Brain pericyte (primary cell): Measurements from ENCODE around the gene EMILIN1.

Experiments used
- DNase-seq: peaks from one replicate; pipeline ENCODE4 v3.0.0-alpha.2; 2012; ENCODE audit warnings: low read depth, low spot score

Gene EMILIN1

DNA sequence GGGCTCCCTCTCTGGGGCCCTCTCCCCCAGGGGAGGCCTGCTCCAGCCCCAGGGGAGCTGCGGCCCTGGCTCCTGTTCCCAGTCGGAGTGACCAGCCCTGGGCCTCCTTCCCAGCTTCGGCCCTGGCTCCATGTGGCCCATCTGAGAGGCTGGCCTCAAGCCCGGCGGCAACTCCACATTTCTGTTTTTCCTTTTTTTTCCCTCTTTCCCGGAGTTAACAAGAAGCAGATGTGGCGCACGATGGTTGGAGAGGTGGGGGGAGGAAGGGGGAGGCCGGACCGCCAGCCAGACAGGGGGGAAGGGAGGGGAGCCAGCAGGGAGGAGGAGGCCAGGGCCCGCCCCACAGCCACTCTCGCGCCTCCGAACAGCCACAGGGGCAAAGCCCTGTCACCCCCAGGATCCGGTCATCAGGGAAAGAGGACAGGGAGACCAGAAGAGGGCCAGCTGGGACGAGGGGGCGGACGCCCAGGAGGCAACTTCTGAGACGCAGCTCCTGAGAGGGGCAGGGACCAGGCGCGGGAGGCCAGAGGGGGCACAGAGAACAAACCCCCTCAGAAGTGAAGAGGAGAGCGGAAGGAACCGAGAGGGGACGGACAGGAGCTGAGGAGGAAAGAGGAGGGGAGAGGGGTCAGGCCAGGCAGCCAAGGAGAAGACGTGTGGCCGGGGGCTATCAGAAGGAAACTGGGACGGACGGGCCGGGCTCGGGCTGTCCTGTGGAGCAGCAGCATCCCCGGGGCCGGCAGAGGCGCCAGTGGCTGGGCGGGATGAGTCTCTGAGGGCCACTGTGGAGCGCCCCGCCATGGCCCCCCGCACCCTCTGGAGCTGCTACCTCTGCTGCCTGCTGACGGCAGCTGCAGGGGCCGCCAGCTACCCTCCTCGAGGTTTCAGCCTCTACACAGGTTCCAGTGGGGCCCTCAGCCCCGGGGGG is at the start of gene EMILIN1:
EMILIN1 (plus strand) TSS at position 349 of the 928 bp plus-strand sequence; CDS start at position 800, 451 bp downstream.
- peak; percentile 82 for DNase-seq

DNA sequence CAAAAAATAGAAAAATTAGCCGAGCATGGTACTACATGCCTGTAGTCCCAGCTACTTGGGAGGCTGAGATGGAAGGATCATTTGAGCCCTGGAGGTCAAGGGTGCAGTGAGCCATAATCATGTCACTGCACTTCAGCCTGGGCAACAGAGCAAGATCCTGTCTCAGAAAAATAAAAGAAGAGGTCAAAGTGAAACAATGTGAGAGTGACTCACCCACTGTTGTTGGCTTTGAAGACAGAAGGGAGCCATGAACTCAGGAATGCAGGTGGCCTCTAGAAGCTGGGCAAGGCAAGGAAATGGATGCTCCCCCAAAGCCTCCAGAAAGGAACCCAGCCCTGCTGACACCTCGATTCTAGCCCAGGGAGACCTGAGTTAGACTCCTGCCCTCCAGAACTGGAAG is 49.4 kb upstream of the EMILIN1 start:
- no peak for DNase-seq

DNA sequence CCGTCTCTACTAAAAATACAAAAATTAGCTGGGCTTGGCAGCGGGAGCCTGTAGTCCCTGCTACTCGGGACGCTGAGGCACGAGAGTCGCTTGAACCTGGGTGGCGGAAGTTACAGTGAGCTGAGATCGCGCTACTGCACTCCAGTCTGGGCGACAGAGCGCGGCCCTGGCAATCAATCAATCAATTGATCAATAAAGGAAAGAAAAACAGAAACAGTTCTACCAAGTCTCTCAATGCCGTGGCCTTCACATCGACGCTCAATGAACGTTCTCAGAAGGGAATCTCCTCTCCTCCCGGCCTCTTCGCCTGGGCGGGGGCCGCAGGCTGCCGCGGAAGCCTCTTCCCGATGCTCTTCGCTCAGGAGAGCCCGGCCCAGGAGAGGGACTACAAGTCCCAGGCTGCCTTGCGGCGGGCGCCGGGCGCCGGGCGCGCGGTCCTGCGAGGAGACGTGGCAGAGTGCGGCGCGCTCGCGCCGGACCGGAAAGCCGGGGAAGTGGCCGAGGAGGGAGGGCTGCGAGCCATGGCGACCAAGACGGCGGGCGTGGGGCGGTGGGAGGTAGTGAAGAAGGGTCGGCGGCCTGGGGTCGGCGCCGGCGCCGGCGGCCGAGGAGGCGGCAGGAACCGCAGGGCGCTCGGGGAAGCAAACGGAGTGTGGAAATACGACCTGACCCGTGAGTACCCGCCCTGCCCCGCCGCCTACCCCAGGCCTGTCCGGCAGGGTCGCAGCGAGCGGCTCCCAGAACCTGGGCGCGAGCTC is 45.7 kb upstream of the EMILIN1 start, which contains the start of gene TMEM214:
TMEM214 (plus strand) TSS at position 471 of the 758 bp plus-strand sequence; CDS start at position 522, 51 bp downstream.
- DNase-seq, result no peak

DNA sequence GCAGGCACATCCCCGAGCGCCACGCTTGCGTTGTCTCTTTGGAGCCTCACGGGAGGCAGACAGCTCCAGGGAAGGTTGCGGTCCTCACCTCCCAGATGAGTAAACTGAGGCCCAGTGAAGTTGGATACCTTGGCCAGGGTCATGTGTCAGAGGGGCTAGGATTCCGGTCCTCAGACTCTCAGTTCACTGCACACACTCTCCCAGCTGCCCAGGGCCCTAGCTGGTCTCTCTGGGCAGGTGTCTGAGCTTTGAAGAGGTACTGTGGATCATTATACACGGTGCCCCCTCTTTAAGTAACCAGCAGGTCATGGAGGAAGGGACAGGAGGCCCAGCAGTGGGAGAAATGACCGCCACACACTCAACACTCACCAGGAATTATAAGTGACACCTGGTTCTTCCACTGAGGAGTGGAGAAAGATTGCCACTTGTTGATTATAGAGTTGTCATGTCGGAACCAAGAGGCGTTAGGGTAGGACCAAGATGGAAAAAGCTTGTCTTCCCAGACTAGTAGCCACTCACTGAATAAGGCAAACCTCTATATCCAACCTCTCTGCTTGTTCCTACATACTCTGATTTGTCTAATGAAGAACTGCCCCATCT is 45.1 kb upstream of the EMILIN1 start:
- no peak for DNase-seq

DNA sequence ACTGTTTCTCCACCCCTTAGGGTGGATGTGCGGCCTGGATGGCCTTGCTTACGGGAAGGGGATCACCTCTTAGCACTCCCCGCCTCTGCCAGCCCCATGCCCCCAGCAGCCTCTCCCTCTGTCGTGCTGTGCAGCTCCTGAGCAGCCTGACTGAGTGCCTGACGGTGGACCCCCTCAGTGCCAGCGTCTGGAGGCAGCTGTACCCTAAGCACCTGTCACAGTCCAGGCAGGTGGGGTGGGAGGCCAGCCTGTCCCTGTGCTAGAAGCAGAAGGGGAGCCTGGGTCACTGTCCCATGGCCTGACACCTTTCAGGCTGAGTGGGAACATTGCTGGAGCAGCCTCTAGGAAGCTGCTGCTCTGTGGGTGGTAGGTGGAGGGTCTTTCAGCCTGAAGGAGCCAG is 40.4 kb upstream of the EMILIN1 start:
- DNase-seq, result no peak

DNA sequence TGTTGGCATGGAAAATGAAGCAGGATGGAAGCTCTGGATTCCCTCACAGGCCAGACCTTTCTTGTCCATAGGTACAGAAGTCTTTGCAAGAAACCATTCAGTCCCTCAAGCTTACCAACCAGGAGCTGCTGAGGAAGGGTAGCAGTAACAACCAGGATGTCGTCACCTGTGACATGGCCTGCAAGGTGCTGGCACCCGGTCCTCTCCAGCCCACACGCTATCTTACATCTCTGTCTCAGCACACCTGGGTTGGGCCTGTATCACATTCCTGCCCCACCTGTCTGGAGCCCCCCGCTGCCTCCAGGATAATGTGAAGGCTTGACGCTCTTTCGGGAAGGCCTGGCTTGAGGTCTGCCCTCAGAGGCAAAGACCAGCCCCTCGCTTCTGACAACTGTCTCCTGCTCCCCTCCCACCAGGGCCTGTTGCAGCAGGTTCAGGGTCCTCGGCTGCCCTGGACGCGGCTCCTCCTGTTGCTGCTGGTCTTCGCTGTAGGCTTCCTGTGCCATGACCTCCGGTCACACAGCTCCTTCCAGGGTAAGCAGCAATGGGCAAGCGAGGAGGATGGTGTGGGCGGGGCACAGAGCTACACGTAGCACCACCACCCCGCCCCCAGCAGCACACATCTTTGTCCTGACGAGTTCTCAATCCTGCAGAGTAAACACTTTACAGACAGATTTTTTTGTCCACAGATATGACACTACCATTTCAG is 39.6 kb upstream of the EMILIN1 start:
- DNase-seq, result no peak

DNA sequence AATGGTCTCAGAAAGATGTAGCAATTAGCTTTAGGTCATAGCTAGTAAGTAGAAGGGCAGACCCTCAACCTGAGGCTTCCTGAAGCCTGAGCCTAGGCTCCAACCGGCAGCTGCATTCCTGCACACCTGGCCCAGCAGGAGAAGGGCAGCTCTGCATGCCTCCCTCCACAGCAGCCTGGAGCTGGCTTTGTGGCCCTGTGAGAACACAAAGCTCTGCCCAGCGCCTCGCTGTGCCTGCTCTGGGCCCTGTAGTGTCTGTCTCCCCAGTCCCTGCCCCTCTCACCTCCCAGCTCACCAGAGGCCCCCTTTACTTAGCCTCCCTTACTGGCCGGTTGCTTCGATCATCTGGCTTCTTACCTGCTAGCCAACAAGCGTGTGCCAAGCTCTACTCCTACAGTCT is 39.0 kb upstream of the EMILIN1 start:
- DNase-seq, result no peak

DNA sequence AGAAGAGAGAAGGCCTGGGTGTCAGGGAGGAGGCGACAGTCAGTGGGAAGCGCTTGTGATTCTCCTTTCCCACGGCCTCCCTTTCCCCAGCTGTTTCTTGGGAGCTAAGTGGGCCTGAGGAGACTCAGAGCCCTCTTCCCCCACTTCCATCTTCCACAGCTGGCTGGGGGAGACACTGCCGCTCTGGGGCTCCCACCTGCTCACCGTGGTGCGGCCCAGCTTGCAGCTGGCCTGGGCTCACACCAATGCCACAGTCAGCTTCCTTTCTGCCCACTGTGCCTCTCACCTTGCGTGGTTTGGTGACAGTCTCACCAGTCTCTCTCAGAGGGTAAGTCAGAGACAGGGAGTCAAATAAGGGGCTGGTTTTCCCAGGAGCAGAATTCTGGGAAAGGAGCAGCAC is 38.5 kb upstream of the EMILIN1 start:
- DNase-seq, result no peak

DNA sequence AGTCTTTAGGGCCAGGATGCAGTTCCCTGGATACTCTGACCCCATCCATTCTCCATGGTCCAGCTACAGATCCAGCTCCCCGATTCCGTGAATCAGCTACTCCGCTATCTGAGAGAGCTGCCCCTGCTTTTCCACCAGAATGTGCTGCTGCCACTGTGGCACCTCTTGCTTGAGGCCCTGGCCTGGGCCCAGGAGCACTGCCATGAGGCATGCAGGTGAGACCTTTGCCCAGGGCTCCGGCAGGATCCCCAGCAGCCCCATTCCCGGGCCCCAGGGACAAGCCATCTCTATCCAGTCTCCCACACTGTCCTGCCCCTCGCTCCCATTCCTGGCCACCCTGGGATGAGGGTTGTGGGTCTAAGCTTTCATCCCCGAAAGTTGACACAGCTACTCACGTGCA is 38.1 kb upstream of the EMILIN1 start:
- no peak for DNase-seq

DNA sequence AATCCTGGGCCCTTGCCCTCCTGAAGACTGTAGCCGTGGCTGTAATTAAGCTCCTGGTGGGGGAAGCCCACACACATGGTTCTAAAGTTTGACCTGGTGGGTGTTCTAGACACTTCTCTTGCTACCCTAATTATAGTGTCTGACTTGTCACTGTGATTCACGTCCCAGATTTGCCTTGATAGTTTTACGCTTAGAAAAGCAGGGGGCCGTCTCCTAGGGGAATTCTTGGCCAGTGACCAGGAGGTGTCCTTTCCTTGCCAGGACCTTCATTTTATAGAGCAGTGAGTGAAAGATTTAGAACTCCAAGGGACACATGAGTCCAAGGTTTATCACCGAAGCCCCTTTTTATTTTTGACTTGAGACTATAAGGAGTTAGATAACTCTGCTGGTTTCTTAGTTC is 36.7 kb upstream of the EMILIN1 start:
- DNase-seq, result no peak

DNA sequence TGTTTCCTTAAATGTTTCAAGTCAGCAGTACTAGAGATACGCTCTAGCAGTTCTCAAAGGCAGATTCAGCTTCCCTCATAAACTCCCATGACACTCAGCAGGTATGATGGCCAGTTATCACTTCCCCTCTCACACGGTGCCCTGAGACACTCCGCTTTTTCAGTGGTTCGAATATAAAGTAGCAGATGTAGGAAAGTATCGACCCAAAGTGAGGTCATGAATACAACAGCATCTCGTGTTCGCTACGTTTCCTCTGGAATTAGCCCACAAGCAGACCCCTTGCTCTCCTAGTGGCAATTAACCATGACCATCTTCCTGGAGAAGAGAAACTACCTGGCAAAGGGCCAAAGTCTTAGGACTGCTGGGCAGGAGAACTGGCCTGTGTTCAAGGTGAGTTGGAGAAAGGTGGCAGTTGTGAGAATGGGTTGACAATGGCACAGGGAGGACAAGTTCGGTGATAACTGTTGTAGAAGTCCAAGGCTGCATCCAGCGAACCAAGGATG is 36.2 kb upstream of the EMILIN1 start:
- DNase-seq, result no peak

DNA sequence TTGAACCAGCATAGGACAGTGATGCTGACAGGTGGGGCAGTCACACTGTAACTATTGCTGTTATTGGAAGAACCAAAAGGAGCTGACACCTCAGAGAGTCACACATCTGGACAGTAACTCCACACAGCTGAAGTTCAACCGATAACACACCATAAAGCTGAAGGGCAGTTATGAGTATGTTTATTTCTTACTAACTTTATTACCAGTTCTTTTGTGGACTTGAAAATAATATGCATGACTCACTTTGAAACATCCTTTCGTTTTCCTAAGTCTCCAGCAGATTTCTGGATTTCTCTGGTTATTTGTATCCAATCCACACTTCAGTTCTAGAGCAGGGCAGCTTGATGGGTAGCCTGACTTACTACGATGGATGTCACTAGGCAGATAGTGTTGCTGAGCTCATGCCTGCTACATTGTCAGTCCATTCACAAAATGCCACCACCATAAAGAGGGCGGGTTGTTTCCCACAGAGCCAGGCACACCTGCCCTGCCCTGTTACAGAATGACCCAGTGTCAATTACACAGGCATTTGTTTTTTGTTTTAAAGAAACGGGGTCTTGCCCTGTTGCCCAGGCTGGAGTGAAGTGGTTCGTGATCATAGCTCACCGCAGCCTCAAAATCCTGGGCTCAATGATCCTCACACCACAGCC is 35.3 kb upstream of the EMILIN1 start:
- DNase-seq, result no peak

DNA sequence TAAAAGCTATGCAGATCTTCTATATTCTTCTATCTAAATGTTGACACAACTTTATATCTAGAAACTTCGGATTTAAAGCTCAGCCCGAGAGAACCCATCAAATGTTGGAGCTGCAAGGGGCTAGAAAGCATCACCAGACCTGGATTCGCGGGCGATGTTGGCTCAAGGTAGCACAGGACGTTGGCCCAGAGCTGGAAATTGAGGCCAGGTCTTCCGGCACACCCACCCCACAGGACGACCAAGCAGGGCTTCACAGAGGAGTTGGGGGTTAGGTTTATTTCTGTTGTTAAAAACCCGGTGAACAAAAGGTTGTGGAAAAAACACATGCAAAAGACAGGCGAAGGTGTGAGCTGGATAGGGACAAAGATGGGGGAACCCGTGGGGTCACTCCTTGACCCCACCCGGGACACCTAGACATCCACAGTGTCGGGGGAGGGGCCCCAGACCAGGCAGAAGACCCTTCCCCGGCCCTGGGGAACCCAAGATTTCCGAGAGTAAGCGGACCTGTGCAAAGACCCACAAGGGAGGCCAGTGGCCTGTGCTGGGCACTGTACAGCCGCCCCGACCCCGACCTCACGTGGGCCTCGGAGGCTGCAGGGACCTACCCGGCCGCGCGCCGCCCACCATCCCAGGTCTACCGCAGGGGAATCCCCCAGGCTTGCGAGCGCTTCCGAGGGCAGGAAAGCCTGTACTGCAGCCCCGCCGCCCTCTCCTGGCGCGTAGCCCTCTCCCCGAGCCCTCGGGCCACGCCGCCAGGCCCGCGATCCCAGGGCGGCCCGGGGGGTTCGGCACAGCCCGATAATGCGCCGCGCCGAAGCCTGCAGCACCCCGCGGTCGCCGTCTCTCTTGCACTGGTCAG is 28.8 kb upstream of the EMILIN1 start:
- DNase-seq, result no peak

DNA sequence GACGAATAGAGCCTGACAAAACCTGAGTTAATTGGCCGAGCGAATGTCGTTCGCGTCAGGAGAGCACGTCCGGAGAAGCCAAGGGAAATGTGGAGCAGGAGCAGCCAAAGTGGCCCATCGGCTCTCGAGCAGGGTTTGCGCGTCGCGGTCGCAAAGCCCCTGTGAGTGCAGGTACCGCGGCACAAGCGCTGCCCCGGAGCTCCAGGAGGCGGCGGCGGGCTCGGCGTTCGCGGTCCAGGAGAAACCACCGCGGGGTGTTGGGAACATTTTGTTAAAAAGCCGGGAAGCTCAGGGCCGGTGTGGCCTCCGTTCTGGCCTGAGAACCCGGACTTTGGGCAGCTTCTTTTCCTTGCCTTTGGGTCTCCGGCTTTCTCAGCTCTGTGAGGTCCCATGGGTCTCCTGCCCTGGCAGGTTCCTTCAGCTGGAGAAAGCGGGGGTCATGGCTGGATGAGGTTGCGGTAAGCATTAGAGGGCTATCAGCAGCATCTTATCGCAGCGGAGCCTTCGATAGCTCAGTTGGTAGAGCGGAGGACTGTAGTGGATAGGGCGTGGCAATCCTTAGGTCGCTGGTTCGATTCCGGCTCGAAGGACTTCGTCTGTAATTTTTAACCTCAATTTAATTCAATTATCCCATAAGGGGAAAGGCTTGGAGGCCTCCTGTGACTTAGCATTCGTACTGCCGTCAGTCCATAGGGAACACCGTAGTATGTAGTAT is 28.0 kb upstream of the EMILIN1 start:
- peak; percentile 82 for DNase-seq

DNA sequence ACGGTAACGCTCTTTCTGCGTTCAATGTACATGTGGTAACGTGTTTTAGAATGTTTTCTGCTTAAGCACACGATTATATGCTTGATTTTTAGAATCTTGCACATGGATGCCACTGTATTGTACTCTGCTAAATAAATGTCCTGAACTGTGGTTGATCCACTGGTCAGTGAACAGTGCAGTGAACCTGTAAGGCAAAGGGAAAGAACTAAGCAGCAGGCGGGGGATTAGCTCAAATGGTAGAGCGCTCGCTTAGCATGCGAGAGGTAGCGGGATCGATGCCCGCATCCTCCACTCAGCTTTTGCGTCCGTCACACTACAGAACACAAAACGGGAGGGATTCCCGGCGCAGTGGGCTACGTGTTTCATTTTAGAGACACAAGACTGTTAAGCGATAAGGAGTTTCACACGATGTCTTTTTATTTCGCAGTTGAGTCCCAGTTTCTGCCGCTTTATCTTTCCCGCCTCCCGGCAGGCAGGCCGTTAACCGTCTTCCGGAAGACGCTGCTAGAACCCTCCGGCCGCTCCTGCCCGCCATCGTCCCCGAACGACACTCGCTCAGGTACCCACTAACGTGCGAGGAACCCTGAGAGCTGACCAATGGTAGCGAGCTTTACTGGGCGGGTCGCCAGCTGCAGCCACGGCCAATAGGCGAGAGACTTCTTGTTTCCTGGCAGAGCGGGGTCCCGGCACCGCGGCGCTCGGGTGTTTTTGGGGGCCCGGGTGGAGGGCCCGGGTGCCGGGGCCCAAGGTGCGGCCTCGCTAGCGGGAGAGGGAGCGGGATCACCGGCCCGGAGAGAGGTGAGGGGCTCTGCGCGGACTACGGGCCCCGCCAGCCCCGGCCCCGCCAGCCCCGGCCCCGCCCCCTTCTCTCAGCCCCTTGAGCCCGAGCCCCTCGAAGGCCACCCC is 27.2 kb upstream of the EMILIN1 start, which contains the start of gene AGBL5:
AGBL5 (plus strand) TSS at position 673 of the 906 bp plus-strand sequence. CDS start 1,291 bp downstream, outside the sequence.
- DNase-seq, result peak; percentile 83

DNA sequence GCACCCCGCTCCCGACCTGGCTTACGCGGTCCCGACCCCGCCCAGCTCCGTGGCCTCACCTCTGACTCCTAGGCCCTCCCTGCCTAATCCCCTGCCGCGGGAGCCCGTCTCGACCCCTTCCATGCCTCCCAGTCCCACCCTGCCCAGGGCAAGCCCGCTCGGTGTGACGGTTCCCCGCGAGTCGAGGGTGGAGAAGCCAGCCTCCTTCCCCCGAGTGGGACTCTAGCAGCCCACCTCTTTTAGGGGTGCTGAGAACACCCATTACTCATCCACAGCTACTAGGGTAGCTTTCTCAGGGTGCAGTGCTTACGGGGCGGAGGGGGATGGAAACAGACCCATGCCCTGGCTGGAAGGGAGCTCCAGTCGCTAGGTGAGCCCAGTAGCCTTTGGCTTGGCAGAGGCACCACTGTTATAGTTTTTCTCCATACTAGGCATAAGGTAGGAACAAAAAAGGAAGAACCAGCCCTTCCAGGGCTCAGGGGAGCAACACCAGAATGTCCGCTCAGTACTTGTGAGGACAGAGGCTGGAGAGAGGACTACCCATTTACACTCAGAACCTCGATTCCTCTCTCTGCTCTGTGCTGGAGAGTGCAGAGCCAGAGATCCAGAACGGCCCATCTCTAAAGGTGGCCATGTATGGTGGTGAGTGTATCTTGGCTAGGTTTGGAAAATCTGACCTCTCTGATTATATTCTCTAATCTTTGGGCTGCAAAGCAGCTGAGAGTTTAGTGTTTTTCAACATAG is 26.3 kb upstream of the EMILIN1 start:
- DNase-seq, result no peak

DNA sequence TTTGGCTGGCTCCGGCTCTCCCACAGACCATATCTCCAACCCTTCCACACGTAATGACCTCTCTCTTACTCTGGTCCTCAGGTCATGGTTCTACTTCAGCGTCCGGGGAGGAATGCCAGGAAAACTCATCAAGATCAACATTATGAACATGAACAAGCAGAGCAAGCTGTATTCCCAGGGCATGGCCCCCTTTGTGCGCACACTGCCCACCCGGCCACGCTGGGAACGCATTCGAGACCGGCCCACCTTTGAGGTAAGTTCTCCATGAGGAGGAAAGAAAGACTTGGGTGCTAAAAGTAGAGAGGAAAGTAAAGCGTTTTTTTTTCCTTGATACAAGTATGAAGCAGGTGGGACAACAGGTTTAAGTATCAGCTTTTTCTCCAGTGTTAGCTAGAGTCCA is 25.1 kb upstream of the EMILIN1 start:
- DNase-seq, result no peak
